MCF 10A (cell line): Measurements from ENCODE around the gene LAMTOR3. TPM values are rescaled to one million over a fixed set of nuclear protein-coding genes. Genes with fewer than 3 reads are reported as not detected.
A peak's percentile ranks its signal among the peaks of the same experiment; 100 is the strongest.

Experiments
- BruUV-seq: library from RNA; stranded (reverse); fragments of 400-500 nt; replicated peaks from 2 replicates; lab custom pipeline; 2021; lab: Mats Ljungman, UMichigan
- CTCF ChIA-PET: fragments of 300-600 bp; sonication (Branson Sonifier 250); formaldehyde crosslinking; extraction: SDS; loops from one replicate; lab custom pipeline; 2021; ENCODE audit warnings: antibody characterized with exemption, inconsistent platforms; lab: Yijun Ruan, JAX
- POLR2A ChIA-PET: fragments of 300-600, 350-650 bp; sonication (Branson Sonifier 250); formaldehyde crosslinking; extraction: SDS; loops from one replicate; lab custom pipeline; 2020; ENCODE audit warnings: antibody characterized with exemption, inconsistent platforms; lab: Yijun Ruan, JAX
- DNase-seq: peaks from one replicate; pipeline ENCODE4 v3.0.0-alpha.2; 2018; ENCODE audit not compliant: unreplicated experiment
- H3K27ac Mint-ChIP-seq: one replicate; pipeline ENCODE4 v1.8.0; 2022; ENCODE audit warnings: mild to moderate bottlenecking, low read depth, mixed read lengths; ENCODE audit not compliant: unreplicated experiment
- H3K27me3 Mint-ChIP-seq: one replicate; pipeline ENCODE4 v1.8.0; 2022; ENCODE audit warnings: mixed read lengths; ENCODE audit not compliant: insufficient read depth, unreplicated experiment
- H3K36me3 Mint-ChIP-seq: one replicate; pipeline ENCODE4 v1.8.0; 2022; ENCODE audit warnings: mild to moderate bottlenecking, moderate library complexity, mixed read lengths; ENCODE audit not compliant: insufficient read depth, unreplicated experiment
- H3K4me1 Mint-ChIP-seq: one replicate; pipeline ENCODE4 v1.8.0; 2022; ENCODE audit warnings: mixed read lengths; ENCODE audit not compliant: insufficient read depth, unreplicated experiment
- H3K4me3 Mint-ChIP-seq: one replicate; pipeline ENCODE4 v1.8.0; 2022; ENCODE audit warnings: mild to moderate bottlenecking, moderate library complexity, mixed read lengths; ENCODE audit not compliant: unreplicated experiment
- H3K9me3 Mint-ChIP-seq: one replicate; pipeline ENCODE4 v1.8.0; 2022; ENCODE audit warnings: mixed read lengths; ENCODE audit not compliant: unreplicated experiment
- CTCF ChIP-seq: fragments of 200-600 bp; IDR thresholded peaks from one replicate; pipeline ENCODE4 v1.8.0; 2022; ENCODE audit warnings: antibody characterized with exemption, mild to moderate bottlenecking; ENCODE audit not compliant: unreplicated experiment
- intact Hi-C: fragments of 100-400 bp; cut with micrococcal nuclease; formaldehyde crosslinking; loops from 2 replicates; pipeline ENCODE4 v1.14.1; 2022
- total RNA-seq: library from RNA; stranded (reverse); gene quantifications from 2 replicates; pipeline ENCODE4 v1.2.3, GENCODE V29; 2022

The LAMTOR3 gene
- total RNA-seq, 1 experiment from 2014 or later, result 33.5 TPM

GRCh38 chr4:99845708-99846469 is 48.3 kb downstream of the LAMTOR3 start:
- CTCF ChIA-PET, result interaction anchor here (1.0 to 1.9 kb wide), 2 partner anchors 10 to 12 kb away, joined by 4 to 6 read pairs; no protein-coding TSS in a partner anchor
- no peak for DNase-seq
- Mint-ChIP-seq H3K4me1 (no peaks in the 10 kb centered on the region), H3K27me3 (no peaks in the 10 kb centered on the region), H3K27ac (no peak overlapping the region), H3K36me3 (peaks cover 8% of the 10 kb centered on the region), H3K4me3 (no peak overlapping the region), H3K9me3 (no peaks in the 10 kb centered on the region)
- TF ChIP-seq CTCF, result no peak
- no TSS peak for BruUV-seq
- intact Hi-C loops, result no loop called here
- POLR2A ChIA-PET, result interaction anchor here (1.3 to 1.6 kb wide), 2 partner anchors 9 to 11 kb away, joined by 3 to 5 read pairs; no protein-coding TSS in a partner anchor

GRCh38 chr4:99845179-99845578 is 49.0 kb downstream of the LAMTOR3 start:
- no TSS peak for BruUV-seq
- ChIA-PET POLR2A (interaction anchor here (1.3 kb wide), 1 partner anchor 10 kb away, joined by 3 read pairs; no protein-coding TSS in a partner anchor), CTCF (no interaction called here)
- no peak overlapping the region for H3K4me3 Mint-ChIP-seq
- TF ChIP-seq CTCF, result no peak
- no peaks in the 10 kb centered on the region for H3K9me3 Mint-ChIP-seq
- intact Hi-C loops, result no loop called here
- no peaks in the 10 kb centered on the region for H3K27me3 Mint-ChIP-seq
- no peak overlapping the region for H3K27ac Mint-ChIP-seq
- peaks cover 8% of the 10 kb centered on the region for H3K36me3 Mint-ChIP-seq
- no peak for DNase-seq
- no peaks in the 10 kb centered on the region for H3K4me1 Mint-ChIP-seq

- POLR2A ChIA-PET, result no interaction called here
- intact Hi-C loops, result no loop called here
- TF ChIP-seq CTCF, result no peak
- CTCF ChIA-PET, result no interaction called here
- no peaks in the 10 kb centered on the region for H3K27me3 Mint-ChIP-seq
- H3K4me1 Mint-ChIP-seq, result no peaks in the 10 kb centered on the region
- H3K27ac Mint-ChIP-seq, result peak overlapping the region; percentile 8
- H3K36me3 Mint-ChIP-seq, result peaks cover 8% of the 10 kb centered on the region
- no peak for DNase-seq
- H3K4me3 Mint-ChIP-seq, result no peak overlapping the region
- no peaks in the 10 kb centered on the region for H3K9me3 Mint-ChIP-seq
- no TSS peak for BruUV-seq
These were observed 50.2 kb downstream of the LAMTOR3 start for GRCh38 chr4:99844048-99844447.

- H3K36me3 Mint-ChIP-seq, result peaks cover 8% of the 10 kb centered on the region
- H3K27ac Mint-ChIP-seq, result peak overlapping the region; percentile 8
- ChIA-PET POLR2A (no interaction called here), CTCF (no interaction called here)
- H3K27me3 Mint-ChIP-seq, result no peaks in the 10 kb centered on the region
- no peak overlapping the region for H3K4me3 Mint-ChIP-seq
- intact Hi-C loops, result no loop called here
- peaks cover 5% of the 10 kb centered on the region for H3K4me1 Mint-ChIP-seq
- H3K9me3 Mint-ChIP-seq, result no peaks in the 10 kb centered on the region
- no TSS peak for BruUV-seq
- DNase-seq, result no peak
- no peak for TF ChIP-seq CTCF
These were observed 50.8 kb downstream of the LAMTOR3 start for GRCh38 chr4:99843413-99843812.
